Hepatocyte (in vitro differentiated cells): Measurements from ENCODE around the gene HSPH1.

ENCODE experiments used
- CTCF ChIP-seq: fragments of 200-600 bp; sonication (generic); IDR thresholded peaks from 2 replicates; pipeline ENCODE4 v1.5.1; 2016; ENCODE audit warnings: antibody characterized with exemption, mild to moderate bottlenecking; ENCODE audit not compliant: poor library complexity
- EZH2phosphoT487 ChIP-seq: fragments of 200-600 bp; sonication (generic); IDR thresholded peaks from one replicate; pipeline ENCODE4 v1.6.1; 2018; ENCODE audit warnings: antibody characterized with exemption, mild to moderate bottlenecking, low read depth, moderate library complexity; ENCODE audit not compliant: unreplicated experiment, severe bottlenecking

GRCh38 chr13:31166591-31166990, 4.9 kb upstream of the HSPH1 start:
- TF ChIP-seq CTCF (no peak), EZH2phosphoT487 (no peak)
